Brain microvascular endothelial cell (primary cell): ENCODE measurements around the gene FGF7.
"Not testable (repeated sequence)": the region's sequence is repeated elsewhere in the genome, so short reads cannot be mapped to it uniquely, and the experiment has no call there.

Experiments used
- DNase-seq: peaks from one replicate; pipeline ENCODE4 v3.0.0-alpha.2; 2020
- H3K27ac ChIP-seq: fragments of 250-450 bp; sonication (Bioruptor Pico); 2 replicates; pipeline ENCODE4 v1.5.1; 2020; ENCODE audit warnings: mild to moderate bottlenecking, moderate library complexity
- H3K27me3 ChIP-seq: fragments of 250-450 bp; sonication (Bioruptor Pico); replicated peaks from 2 replicates; pipeline ENCODE4 v1.5.1; 2020; ENCODE audit warnings: mild to moderate bottlenecking
- H3K36me3 ChIP-seq: fragments of 250-450 bp; sonication (Bioruptor Pico); replicated peaks from 2 replicates; pipeline ENCODE4 v1.5.1; 2020; ENCODE audit warnings: mild to moderate bottlenecking
- H3K4me3 ChIP-seq: 2 replicates; pipeline ENCODE4 v1.5.1; 2011; ENCODE audit warnings: low read depth, mild to moderate bottlenecking, control low read depth, low read length, moderate library complexity
- in situ Hi-C: cut with HindIII; loops from 2 replicates; pipeline ENCODE4 v1.10.0; 2017; ENCODE audit warnings: low sequenced_read_pairs, low pct_ligation_motif_present
- TF ChIP-seq, protein P1 (sequence below): IDR thresholded peaks from 2 replicates; pipeline ENCODE4 v1.5.1; 2011; ENCODE audit warnings: low read depth, mild to moderate bottlenecking, moderate library complexity, low read length, control low read depth, inconsistent platforms; ENCODE audit errors: missing control alignments

Gene FGF7

GRCh38 chr15:49423021-49423420 lies at the start of gene FGF7:
Gene FGF7, plus strand, starts transcription at chr15:49423242. Its CDS starts 1,056 bp downstream, at chr15:49424298.
- TF ChIP-seq, protein P1, sequence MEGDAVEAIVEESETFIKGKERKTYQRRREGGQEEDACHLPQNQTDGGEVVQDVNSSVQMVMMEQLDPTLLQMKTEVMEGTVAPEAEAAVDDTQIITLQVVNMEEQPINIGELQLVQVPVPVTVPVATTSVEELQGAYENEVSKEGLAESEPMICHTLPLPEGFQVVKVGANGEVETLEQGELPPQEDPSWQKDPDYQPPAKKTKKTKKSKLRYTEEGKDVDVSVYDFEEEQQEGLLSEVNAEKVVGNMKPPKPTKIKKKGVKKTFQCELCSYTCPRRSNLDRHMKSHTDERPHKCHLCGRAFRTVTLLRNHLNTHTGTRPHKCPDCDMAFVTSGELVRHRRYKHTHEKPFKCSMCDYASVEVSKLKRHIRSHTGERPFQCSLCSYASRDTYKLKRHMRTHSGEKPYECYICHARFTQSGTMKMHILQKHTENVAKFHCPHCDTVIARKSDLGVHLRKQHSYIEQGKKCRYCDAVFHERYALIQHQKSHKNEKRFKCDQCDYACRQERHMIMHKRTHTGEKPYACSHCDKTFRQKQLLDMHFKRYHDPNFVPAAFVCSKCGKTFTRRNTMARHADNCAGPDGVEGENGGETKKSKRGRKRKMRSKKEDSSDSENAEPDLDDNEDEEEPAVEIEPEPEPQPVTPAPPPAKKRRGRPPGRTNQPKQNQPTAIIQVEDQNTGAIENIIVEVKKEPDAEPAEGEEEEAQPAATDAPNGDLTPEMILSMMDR: no peak
- no peak within 1 kb of the TSS for H3K4me3 ChIP-seq
- in situ Hi-C loops: no loop called here
- no peaks in the 10 kb centered on the region for H3K36me3 ChIP-seq
- no peaks in the 10 kb centered on the region for H3K27me3 ChIP-seq
- H3K27ac ChIP-seq: no peak within 1 kb of the TSS
- no peak for DNase-seq

DNA sequence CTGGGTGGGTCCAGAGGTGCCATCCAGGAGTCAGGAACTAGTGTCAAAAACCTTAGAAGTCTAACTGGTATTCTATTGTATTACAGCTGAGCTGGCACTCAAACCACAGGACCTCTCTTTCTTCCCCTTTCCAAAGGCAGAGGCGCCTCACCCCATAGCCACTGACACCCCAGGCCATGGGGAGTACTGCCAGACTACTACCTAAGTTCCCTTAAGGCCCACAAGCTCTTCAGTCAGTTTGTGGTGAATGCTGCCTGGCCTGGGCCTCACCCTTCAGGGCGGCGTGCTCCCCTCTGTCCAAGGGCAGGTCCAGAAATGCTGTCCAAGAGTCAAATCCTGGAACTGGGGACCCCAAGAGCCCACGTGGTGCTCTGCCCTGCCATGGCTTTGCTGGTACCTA lies 43.0 kb upstream of the FGF7 start:
- Histone ChIP-seq H3K4me3 (no peak overlapping the region), H3K27me3 (no peaks in the 10 kb centered on the region), H3K36me3 (no peaks in the 10 kb centered on the region), H3K27ac (no peak overlapping the region)
- in situ Hi-C loops: no loop called here
- TF ChIP-seq, protein P1: no peak
- DNase-seq: no peak

DNA sequence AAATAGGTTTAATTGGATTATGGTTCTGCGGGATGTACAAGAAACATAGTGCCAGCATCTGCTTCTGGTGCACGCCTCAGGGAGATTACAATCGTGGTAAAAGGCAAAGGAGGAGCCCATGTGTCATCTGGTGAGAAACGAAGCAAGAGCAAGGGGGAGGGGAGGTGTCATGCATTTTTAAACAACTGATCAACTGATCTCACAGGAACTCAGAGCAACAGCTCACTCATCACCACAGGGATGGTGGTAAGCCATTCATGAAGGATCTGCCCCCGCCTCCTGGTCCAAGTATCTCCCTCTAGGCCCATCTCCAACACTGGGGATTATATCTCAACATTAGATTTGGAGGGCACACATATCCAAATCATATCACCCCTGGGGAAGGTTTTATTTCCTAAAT lies 42.1 kb upstream of the FGF7 start:
- Histone ChIP-seq H3K36me3 (no peaks in the 10 kb centered on the region), H3K4me3 (no peak overlapping the region), H3K27me3 (no peaks in the 10 kb centered on the region), H3K27ac (no peak overlapping the region)
- in situ Hi-C loops: no loop called here
- DNase-seq: no peak
- TF ChIP-seq, protein P1: no peak

DNA sequence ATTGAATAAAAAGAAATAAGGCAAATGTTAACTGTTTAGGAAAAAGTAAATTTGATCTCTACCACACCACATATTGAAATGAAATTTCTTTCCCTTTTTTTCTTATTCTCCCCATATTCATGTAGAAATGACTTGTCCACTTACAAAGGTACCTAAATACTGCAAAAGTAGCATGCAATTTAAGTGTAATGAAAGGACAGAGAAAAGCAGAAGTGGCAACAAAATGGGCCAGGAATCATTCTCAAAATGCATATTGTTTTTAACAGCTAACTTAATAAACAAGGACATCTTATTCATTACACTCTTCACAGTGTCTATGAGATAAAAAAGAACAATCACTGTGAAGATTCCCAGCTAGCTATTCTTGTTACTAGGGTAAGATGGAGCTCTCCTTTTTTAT lies 40.6 kb upstream of the FGF7 start:
- TF ChIP-seq, protein P1: no peak
- Histone ChIP-seq H3K27me3 (no peaks in the 10 kb centered on the region), H3K27ac (no peak overlapping the region), H3K36me3 (no peaks in the 10 kb centered on the region), H3K4me3 (no peak overlapping the region)
- in situ Hi-C loops: no loop called here
- DNase-seq: no peak

DNA sequence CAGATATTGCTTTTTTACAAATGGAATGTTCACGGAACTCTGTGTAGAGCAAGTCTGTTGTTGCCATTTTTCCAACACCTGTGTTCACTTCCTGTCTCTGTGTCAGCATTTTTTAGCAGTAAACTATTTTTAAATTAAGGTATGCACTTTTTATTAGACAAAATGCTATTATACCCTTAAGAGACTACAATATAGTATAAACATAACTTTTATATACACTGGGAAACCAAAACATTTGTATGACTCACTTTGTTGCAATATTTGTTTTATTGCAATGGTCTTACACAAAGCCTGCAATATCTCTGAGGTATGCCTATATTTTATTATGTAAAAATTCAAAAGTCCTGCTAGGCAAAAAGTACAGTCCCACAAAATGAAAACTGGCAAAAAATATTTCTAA lies 39.8 kb upstream of the FGF7 start:
- in situ Hi-C loops: no loop called here
- no peaks in the 10 kb centered on the region for H3K27me3 ChIP-seq
- no peak overlapping the region for H3K4me3 ChIP-seq
- no peak overlapping the region for H3K27ac ChIP-seq
- no peaks in the 10 kb centered on the region for H3K36me3 ChIP-seq
- no peak for DNase-seq
- TF ChIP-seq, protein P1: no peak

DNA sequence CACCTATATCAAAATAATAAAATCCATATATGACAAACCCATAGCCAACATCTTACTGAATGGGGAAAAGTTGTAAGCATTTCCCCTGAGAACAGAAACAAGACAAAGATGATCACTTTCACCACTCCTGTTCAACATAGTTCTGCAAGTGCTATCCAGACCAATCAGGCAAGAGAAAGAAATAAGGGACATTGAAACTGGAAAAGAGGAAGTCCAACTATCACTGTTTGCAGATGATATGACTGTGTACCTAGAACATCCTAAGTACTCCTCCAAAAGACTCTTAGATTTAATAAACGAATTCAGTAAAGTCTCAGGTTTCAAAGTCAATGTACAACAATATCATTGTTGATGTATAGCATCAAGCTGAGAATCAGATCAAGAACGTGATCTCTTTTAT lies 35.6 kb upstream of the FGF7 start:
- no peaks in the 10 kb centered on the region for H3K27me3 ChIP-seq
- H3K27ac ChIP-seq: no peak overlapping the region
- DNase-seq: no peak
- H3K4me3 ChIP-seq: no peak overlapping the region
- H3K36me3 ChIP-seq: no peaks in the 10 kb centered on the region
- TF ChIP-seq, protein P1: no peak
- in situ Hi-C loops: no loop called here

DNA sequence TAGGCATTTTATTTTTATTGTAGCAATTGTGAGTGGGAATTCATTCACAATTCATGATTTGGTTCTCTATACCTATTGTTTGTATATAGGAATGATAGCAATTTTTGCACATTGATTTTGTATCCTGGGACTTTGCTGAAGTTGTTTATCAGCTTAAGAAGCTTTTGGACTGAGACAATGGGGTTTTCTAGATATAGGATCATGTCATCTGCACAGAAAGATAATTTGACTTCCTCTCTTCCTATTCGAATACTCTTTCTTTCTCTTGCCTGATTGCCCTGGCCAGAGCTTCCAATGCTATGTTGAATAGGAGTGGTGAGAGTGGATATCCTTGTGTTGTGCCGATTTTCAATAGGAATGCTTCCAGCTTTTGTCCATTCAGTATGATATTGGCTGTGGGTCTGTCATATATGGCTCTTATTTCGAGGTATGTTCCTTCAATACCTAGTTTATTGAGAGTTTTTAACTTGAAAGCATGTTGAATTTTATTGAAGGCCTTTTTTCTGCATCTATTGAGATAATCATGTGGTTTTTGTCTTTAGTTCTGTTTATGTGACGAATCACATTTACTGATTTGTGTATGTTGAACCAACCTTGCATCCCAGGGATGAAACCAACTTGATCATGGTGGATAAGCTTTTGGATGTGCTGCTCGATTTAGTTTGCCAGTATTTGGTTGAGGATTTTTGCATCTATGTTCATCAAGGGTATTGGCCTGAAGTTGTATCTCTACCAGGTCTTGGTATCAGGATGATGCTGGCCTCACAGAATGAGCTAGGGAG lies 20.3 kb upstream of the FGF7 start:
- H3K27ac ChIP-seq, DNase-seq, H3K27me3 ChIP-seq, in situ Hi-C loops, H3K4me3 ChIP-seq, H3K36me3 ChIP-seq: not testable (repeated sequence)
